Activated CD4-positive, CD25-positive, alpha-beta regulatory T cell (primary cell): ENCODE data around the gene SYNJ2.

ENCODE experiments used
- DNase-seq, 4 experiments: peaks; one replicate each; lab custom pipeline; 2025; lab: John Stamatoyannopoulos, UW

Gene SYNJ2

DNA sequence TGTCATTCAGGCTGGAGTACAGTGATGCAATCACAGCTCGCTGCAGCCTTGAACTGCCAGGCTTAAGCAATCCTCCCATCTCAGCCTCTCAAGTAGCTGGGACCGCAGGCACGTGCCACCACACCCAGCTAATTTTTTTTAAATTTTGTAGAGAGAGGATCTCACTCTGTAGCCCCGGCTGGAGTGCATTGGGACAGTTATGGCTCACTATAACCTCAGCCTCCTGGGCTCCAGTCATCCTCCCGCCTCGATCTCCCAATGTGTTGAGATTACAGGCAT is 99.9 kb downstream of the SYNJ2 start:
- no peak for DNase-seq

- no peak for DNase-seq
Measured at GRCh38 chr6:158083455-158084325, 102.0 kb downstream of the SYNJ2 start.

- no peak for DNase-seq
Measured at GRCh38 chr6:158085261-158086053, 103.8 kb downstream of the SYNJ2 start.

GRCh38 chr6:158086054-158086503 is 104.4 kb downstream of the SYNJ2 start:
- no peak for DNase-seq

- DNase-seq: no peak
Measured at GRCh38 chr6:158086504-158087223, 105.0 kb downstream of the SYNJ2 start.

DNA sequence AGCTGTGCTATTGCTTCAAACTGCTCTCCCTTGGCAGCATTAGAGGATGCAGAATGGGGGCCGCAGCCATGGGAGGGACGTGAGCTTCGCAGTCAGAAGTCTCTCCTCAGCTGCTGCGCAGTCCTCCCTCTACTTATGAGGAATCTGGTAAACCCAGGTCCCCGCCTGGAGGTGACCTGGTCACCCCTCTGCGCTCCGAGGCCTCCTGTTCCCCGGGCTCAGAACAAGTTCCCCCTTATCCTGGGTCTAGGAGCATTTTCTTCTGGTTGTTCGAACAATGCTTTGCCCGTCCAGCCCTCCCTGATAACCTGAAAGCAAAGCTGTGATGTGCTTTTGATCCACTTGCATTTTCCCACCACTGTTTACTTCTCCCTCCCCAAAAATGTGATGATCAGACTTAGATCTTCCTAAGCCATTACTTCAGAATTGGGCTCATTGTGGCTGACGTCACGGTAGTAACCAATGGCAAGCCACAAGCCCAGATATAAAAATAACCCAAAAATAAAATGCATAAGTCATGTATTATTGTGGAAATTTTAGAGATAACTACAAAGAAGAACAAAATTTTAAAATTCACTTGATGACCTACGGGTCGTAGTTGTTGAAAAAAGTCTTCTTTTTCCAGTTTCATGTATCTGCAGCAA is 105.7 kb downstream of the SYNJ2 start:
- no peak for DNase-seq

- no peak for DNase-seq
Measured at GRCh38 chr6:158092806-158093205, 111.1 kb downstream of the SYNJ2 start.

GRCh38 chr6:158095031-158095430 is 113.4 kb downstream of the SYNJ2 start:
- DNase-seq: no peak

DNA sequence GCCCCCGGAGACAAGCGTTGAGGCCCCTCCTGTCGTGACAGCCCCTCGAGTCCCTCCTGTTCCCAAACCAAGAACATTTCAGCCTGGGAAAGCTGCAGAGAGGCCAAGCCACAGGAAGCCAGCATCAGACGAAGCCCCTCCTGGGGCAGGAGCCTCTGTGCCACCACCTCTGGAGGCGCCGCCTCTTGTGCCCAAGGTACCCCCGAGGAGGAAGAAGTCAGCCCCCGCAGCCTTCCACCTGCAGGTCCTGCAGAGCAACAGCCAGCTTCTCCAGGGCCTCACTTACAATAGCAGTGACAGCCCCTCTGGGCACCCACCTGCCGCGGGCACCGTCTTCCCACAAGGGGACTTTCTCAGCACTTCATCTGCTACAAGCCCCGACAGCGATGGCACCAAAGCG is 114.0 kb downstream of the SYNJ2 start:
- DNase-seq: no peak

- DNase-seq: no peak
Measured at GRCh38 chr6:158103228-158103627, 121.6 kb downstream of the SYNJ2 start.

- no peak for DNase-seq
Measured at GRCh38 chr6:158104696-158105095, 123.0 kb downstream of the SYNJ2 start.

GRCh38 chr6:158109748-158110147 is 128.1 kb downstream of the SYNJ2 start:
- DNase-seq: no peak

DNA sequence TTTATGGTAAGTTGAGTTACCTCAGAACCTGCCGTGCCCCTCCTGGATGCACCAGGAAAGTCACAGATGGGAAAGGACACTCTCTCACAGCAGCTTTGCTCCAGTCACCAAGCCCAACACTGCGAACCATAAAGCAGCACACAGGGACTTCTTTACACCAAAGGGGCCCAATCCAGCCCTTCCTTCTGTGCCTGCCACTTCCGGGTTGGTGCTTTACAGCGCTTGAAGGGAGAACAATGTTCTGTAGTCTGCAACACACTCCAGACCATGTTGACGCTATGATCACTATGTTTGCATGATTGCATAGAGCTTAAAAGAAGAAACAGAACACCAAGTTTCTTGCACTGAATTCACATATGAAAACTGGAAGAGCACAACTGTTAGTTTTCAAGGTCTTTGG is 129.3 kb downstream of the SYNJ2 start:
- no peak for DNase-seq

- no peak for DNase-seq
Measured at GRCh38 chr6:158111987-158112386, 130.3 kb downstream of the SYNJ2 start.

GRCh38 chr6:158113802-158114201 is 132.1 kb downstream of the SYNJ2 start:
- DNase-seq: no peak

DNA sequence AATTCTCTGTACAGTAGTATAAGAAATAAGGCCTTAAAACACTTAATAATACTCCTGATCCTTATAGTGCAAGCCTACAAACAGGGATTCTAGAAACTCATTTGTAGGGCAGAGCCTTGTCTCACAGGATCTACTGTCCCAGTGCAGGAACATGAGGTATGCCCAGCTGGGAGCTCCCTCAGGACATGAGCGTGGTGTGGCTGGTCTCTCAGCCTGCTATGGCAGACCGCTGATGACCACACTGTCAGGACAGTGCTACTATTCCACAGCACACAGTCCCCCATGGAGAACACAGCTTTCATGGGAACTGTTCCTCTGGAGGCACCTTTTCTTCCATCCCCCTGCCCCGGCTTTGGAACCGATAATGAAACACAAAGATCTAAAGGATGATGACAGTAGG is 133.4 kb downstream of the SYNJ2 start:
- DNase-seq: no peak

- DNase-seq: no peak
Measured at GRCh38 chr6:158115508-158115907, 133.8 kb downstream of the SYNJ2 start.

DNA sequence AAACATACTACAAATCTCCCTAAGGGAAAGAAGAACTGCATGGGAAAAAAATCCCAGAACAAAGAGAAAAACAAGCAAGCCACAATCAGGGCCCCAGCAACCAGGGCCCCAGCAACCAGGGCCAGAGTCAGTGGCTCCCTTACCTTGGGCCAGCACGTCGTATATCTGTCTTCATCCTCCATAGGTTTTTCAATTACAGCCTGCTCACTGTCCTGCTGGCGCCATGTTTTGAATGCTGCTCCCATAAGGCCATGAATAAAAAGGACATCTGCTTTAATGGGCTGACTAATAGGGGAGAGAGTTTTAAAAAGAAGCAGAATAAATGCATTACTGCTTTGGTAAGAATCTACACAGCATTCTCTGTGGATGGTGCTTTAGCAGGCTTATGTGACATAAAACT is 137.2 kb downstream of the SYNJ2 start:
- no peak for DNase-seq

GRCh38 chr6:158121335-158121734 is 139.7 kb downstream of the SYNJ2 start:
- no peak for DNase-seq

DNA sequence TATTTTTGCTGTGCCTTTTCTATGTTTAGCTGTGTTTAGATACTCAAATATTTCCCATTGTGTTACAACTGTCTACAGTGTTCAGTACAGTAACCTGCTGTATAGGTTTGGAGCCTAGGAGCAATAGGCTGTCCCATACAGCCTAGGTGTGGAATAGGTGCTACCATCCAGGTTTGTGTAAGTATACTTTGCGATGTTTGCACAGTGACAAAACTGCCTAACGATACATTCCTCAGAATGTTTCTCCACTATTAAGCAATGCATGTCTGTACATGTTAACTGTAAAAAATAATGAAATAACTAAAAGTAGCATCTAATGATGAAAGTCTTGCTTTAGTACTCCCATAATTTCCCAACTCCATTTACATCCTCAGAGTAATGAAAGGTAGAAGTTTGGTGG is 140.4 kb downstream of the SYNJ2 start:
- no peak for DNase-seq

- DNase-seq: no peak
Measured at GRCh38 chr6:158124288-158124687, 142.6 kb downstream of the SYNJ2 start.

DNA sequence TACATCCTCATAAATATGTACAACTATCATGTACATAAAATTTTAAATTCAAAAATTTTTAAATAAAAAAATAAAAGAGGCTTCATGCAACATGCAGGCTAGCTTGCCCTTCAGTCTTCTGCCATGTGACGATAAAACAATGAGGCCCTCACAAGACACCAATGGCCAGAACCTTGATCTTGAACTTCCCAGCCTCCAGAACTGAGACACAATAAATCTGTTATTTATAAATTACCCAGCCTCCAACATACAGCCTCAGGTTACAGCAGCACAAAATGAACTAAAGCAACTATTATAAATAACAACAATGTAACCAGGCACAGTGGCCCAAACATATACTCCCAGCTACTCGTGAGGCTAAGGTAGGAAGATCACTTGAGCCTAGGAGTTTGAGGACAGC is 143.6 kb downstream of the SYNJ2 start:
- no peak for DNase-seq
